Upper lobe of left lung (tissue), 4 donors: ENCODE measurements around the gene GDF2.

Experiments
- EP300 ChIP-seq, 4 donors: sonication (generic); formaldehyde crosslinking; IDR thresholded peaks; one replicate each; pipeline ENCODE4 v1.5.1; 2017; ENCODE audit warnings: antibody characterized with exemption in 4 of 4, control low read depth in 2 of 4
- TF ChIP-seq, protein P1 (sequence below), 6 experiments: fragments of 450-650 bp in 4 of 6; fragments of 200-600 bp in 2 of 6; sonication (generic) in 2 of 6; IDR thresholded peaks; one replicate each; pipeline ENCODE4 v1.5.1; 2016 to 2019; ENCODE audit warnings: antibody characterized with exemption in 6 of 6

DNA sequence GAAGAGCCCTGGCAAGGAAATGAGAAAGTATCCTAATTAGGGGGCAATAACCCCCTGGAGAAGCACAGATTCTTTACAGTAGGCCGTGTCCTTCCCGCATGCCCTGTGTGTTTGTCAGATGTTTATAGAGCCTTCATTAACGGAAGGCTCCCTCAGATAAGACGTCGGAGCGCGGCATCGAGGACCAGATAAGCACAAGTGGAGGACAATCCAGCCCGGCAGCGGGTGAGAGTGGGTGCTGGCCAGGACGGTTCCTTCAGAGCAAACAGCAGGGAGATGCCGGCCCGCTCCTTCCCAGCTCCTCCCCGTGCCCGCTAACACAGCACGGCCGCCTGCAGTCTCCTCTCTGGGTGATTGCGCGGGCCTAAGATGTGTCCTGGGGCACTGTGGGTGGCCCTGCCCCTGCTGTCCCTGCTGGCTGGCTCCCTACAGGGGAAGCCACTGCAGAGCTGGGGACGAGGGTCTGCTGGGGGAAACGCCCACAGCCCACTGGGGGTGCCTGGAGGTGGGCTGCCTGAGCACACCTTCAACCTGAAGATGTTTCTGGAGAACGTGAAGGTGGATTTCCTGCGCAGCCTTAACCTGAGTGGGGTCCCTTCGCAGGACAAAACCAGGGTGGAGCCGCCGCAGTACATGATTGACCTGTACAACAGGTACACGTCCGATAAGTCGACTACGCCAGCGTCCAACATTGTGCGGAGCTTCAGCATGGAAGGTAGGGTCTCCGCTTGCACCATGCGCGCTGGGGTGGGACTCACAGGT, at the start of gene GDF2:
- TF ChIP-seq, protein P1, sequence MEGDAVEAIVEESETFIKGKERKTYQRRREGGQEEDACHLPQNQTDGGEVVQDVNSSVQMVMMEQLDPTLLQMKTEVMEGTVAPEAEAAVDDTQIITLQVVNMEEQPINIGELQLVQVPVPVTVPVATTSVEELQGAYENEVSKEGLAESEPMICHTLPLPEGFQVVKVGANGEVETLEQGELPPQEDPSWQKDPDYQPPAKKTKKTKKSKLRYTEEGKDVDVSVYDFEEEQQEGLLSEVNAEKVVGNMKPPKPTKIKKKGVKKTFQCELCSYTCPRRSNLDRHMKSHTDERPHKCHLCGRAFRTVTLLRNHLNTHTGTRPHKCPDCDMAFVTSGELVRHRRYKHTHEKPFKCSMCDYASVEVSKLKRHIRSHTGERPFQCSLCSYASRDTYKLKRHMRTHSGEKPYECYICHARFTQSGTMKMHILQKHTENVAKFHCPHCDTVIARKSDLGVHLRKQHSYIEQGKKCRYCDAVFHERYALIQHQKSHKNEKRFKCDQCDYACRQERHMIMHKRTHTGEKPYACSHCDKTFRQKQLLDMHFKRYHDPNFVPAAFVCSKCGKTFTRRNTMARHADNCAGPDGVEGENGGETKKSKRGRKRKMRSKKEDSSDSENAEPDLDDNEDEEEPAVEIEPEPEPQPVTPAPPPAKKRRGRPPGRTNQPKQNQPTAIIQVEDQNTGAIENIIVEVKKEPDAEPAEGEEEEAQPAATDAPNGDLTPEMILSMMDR (IDR thresholded peaks at IDR 0.05) = no peak
- TF ChIP-seq EP300 (IDR thresholded peaks at IDR 0.05) = no peak
